IPS-11a (cell line): ENCODE results near the gene SEMA3F.
A peak's percentile ranks its signal among the peaks of the same experiment; 100 is the strongest.

ENCODE experiments used
- H3K4me3 ChIP-seq: one replicate; pipeline ENCODE4 v1.5.1; 2013; ENCODE audit warnings: low read depth, low read length, control low read depth

SEMA3F gene

DNA sequence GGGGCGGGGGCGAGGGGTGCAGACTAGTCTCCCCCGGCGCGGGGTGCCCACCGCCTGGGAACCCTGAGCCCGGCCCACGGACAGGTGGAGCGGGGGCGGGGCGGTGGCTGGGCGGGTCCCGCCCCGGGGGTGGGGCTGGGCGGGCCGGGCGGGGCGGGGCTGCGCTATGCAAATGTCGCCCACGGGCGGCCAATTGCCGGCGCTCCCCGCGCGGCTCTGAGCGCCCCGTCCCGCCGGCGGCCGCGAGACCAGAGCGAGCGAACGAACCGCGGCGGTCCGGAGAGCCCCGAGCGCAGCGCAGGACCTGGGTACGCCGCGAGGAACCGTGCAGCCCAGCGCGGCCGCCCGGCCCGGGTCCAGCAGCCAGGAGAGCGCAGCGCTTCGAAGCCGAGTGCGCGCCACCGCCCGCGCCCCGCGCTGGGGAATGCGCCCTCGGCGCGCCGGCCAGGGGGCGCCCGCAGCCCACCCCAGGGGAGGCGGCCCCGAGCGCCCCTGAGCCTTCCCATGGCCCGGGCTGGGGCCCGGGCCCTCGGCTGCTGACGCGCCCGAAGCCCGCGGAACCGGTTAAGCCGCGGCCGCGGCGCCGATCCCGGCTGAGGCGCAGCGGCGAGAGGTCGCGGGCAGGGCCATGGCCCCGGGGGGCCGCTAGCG, at the start of gene SEMA3F:
TSS of gene SEMA3F (plus strand) at position 485 of the 651 bp plus-strand sequence. CDS start 4,299 bp downstream, outside the sequence.
- peak within 1 kb of the TSS; percentile 75 for H3K4me3 ChIP-seq

GRCh38 chr3:50111757-50112156, 43.4 kb upstream of the SEMA3F start:
- H3K4me3 ChIP-seq, result no peak overlapping the region

- no peak overlapping the region for H3K4me3 ChIP-seq
Observed at GRCh38 chr3:50112462-50112861, 42.7 kb upstream of the SEMA3F start.

DNA sequence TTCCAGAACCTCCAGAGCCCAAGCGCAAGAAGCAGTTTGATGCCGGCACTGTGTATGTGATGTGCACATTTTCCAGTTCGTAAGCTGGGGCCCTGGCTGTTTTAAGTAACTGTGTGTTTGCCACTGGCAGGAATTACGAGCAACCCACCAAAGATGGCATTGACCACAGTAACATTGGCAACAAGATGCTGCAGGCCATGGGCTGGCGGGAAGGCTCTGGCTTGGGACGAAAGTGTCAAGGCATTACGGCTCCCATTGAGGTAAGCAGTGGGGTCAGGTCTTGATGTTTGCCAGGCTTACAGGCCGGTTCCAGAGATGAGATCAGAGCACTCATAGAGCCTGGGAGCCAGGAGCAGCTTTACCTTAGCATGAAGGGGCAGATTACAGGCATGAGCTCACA, 38.0 kb upstream of the SEMA3F start:
- H3K4me3 ChIP-seq, result no peak overlapping the region

DNA sequence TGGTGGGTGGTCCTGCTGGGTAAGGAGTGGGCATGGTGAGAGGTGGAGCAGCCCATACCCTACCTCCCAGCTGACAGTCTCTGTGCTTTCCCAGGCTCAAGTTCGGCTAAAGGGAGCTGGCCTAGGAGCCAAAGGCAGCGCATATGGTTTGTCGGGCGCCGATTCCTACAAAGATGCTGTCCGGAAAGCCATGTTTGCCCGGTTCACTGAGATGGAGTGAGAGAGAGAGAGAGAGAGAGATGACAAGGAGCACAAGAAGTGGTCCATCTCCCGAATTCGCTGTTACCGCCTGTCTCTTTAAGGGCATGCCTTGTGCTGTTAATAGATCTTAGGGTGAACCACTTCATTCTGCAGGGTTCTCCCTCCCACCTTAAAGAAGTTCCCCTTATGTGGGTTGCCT, 36.9 kb upstream of the SEMA3F start:
- H3K4me3 ChIP-seq, result no peak overlapping the region

DNA sequence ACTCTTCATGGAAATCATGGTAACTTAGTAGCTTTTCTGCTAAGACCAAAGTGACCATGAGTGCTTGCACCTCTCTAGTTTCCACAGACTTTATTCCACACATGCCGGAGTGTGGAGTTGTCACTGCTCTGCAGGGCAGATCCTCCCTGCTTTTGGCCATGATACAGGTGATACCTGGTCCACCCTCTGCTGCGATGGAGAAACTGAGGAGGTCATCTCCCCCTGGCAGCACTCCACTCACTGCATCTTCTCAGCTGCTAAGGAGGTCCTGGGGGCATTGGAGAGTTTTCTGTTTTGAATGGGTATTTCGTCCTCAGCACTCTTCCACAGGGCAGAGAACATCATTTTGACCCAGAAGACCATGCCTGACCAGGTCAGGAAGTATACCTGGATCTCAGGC, 35.3 kb upstream of the SEMA3F start:
- no peak overlapping the region for H3K4me3 ChIP-seq

DNA sequence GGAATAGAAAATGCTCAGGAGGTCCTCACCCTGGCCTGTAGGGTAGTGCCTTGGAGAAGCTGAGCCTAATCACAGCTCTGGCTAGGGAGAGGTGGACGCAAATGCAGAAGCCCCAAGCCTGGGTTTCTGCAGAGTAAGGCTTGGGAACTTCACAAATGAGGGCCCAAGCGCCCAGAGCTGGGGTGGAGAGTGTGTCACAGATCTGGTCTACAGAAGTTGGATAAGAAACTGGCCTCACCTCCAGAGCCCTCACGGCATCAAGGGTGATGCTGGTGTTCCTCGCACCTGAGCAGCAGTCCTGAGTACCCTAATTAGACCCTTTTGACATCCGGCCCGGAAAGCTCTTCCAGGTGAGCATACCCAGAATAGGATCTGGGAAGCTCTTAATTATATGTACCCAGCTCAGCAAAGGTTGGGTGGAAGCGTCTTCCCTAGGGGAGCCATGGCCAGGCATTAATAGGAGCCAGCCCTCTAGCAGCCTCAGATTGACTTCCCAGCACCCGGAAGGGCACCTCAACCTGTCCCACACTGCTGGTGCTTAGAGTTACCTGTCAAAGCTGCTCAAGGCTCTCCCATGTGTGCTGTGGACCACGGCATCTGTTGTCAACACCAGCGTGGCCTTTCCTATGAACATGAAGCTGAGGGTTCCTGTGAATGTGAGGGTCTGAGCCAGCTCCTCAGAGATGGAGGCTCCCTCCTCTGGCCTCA, 34.6 kb upstream of the SEMA3F start:
- H3K4me3 ChIP-seq, result no peak overlapping the region

- H3K4me3 ChIP-seq, result no peak overlapping the region
Observed at GRCh38 chr3:50121072-50122032, 33.8 kb upstream of the SEMA3F start.

DNA sequence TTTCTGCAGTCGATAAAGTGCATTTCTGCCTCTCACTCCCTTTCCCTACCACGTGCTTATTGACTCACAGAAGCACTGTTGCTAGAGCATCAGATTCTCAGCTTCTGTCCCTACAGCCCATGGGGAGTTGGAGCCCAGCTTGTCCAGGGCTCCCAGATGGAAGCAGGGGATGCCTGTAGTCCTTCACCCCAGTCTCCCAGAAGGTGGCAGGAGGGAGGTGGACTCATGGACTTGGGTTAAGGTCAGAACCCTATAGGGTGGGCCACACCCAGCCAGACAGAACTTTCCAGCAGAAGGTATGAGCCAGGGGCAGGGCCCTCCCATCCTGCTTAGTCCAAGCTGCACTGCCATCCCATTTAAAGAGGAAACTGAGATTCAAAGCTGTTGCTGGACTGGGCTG, 33.1 kb upstream of the SEMA3F start:
- H3K4me3 ChIP-seq, result no peak overlapping the region

GRCh38 chr3:50122661-50123391, 32.3 kb upstream of the SEMA3F start:
- H3K4me3 ChIP-seq, result no peak overlapping the region

DNA sequence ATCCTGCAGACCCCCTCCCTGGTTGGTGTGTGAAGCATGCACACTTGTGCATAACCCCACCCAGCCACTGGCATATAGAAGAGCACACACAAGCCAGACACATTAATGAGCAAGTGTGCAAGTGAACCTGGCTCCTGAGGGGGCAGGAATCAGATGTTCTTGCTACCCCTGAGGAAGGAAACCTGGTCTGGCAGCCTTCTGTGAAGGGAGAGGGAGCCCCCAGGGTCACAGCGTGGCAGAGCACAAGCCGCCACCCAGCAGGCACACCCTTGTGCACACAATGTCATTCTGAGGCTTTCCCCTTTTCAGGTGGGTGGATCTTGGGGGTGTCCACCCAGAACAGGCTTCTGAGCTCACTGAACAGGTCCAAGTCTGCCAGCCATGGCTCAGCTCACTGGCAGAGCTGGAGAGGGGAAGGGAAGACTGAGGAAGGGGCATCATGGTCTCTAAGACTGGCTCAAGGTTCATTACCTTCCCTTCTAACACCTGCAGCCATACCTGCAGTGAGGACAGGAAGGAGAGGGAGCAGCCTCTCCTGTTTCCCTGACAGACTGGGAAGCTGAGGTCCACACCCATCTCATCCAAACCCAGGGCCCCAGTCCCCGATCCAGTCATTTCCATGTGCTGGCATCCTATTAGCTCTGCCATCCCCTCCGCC, 31.6 kb upstream of the SEMA3F start:
- no peak overlapping the region for H3K4me3 ChIP-seq

DNA sequence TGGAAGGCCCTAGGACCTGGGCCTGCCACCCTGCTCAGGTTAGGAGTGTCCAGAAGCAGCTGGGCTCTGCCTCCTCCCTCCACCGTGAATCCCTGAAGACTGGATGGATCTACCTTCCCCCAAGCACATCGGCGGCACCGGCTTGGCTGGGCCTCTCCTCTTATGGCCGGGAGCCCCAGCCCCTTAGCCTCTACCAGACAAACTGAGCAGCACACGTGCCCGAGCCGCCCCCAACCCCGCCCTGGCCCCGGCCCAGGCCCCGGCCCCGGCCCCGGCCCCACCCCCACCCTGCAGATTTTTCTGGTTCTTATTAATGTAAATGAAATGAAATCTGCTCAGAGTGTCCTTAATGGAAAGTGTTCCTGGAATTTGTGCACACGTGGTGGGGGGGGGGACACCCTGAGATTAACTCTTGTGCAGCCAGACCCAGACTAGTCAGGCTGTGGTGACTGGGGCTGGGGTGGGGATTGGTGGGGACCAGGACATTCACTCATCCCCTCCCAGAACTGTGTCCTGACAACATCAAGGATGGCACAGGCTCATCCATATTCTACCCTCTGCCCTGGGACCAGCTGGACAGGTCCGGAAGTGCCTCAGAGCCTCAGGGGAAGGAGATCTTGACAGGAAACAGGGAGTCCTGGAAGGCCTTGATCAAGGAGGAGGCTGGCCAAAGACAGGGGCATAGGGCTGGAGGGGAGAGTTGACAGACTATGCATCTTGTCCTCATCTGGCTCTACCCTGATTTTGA, 30.9 kb upstream of the SEMA3F start:
- no peak overlapping the region for H3K4me3 ChIP-seq

DNA sequence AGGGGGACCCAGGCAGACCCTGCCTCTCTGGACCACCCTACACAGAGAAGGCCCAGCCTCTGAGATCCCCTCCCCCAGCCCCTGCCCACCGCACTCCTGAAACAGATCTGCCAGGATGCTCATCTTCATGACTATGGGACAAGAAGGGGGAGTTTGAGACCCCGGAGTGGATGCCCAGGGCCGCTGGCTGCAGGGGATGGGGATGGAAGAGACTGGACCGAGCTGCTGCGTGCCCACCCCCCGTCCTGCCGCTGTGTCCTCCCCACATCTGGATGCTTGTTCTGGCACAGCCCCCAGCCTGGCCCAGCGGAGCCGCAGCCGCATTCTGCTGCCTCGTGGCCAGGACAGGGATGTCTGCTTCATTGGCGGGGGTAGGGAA, 30.3 kb upstream of the SEMA3F start:
- no peak overlapping the region for H3K4me3 ChIP-seq

- no peak overlapping the region for H3K4me3 ChIP-seq
Observed at GRCh38 chr3:50125541-50126286, 29.4 kb upstream of the SEMA3F start.

DNA sequence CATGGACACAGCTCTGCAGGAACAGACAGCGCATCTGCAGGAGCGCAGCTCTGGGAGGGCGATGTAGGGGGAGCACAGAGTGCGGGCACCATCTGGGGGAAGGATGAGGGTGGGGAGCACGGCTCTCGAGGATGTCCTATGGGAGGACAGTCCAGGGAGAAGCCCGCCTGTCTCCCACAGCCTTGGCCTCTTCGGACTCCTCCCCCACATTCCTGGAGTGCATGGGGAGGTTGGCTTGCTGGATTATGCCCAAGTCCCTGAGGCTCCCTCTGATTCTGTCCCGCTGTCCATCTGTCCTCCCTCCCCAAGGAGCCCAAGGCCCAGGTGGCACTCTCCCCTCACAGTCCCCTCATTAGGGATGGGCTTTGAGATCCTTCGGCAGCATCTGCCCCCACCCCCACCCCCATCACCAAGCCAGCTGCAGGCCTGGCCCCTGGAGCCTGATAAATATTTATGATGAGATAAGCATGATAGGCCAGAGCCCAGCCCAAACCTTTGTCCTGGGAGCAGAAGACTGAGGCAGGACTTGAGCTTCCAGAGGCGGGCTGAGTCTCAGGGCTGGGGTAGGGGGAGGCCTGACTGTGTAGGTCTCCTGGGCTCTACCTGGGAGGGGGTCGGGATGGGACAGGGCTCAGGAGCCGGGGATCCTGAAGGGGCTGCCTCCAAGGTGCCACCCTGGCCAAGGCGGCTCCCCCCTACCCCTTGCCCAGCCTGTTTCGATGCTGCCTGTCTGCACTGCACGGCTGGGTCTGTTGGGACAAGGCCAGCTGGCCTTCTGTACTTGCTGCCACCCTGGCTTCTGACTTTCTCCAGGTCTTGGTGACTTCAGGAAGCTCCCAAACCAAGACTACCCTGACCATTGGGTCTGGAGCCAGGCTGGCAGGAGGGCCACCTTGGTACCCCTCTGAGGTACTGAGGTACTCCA, 28.6 kb upstream of the SEMA3F start:
- H3K4me3 ChIP-seq, result no peak overlapping the region

- no peak overlapping the region for H3K4me3 ChIP-seq
Observed at GRCh38 chr3:50127251-50127691, 27.9 kb upstream of the SEMA3F start.

- no peak overlapping the region for H3K4me3 ChIP-seq
Observed at GRCh38 chr3:50128001-50128400, 27.1 kb upstream of the SEMA3F start.

DNA sequence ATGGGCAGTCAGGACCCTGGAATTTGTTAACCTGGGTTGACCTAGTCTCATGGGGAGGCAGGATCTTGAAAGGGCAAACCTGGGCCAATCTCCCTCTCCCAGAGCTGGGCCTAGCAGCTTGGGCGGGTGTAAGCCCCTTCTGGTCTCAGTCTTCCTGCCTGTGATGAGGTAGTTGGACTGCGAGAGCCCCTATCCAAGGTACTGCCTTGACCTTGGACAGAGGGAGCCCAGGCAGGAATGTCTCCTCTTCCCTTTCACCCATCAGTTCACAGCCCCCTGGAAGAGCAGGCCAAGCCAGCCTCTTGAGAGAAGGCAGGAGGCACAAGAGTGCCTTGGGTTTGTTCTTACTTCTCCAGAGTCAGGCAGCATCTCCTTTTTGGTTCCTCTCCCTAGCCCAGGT, 24.7 kb upstream of the SEMA3F start:
- no peak overlapping the region for H3K4me3 ChIP-seq
